Spleen (tissue), 11 donors: ENCODE results near the gene RPL18. TPM values are rescaled to one million over a fixed set of nuclear protein-coding genes. Genes with fewer than 3 reads are reported as not detected.

Source experiments
- DNase-seq: peaks from one replicate; pipeline ENCODE4 v3.0.0-alpha.2; 2020
- H3K27ac ChIP-seq, 8 donors: fragments of 200-600 bp; sonication (generic) in 7 of 8; 1 replicate in 4 of 8; 2 replicates in 4 of 8; pipeline versions ENCODE4 v1.5.0 to v1.8.0; 2016 to 2021; ENCODE audit warnings: inconsistent platforms in 4 of 8, mild to moderate bottlenecking in 4 of 8, moderate library complexity in 1 of 8
- H3K27me3 ChIP-seq, 7 donors: fragments of 200-600 bp; sonication (generic) in 6 of 7; replicated peaks in 1 of 7; 1 replicate in 4 of 7; 2 replicates in 3 of 7; pipeline versions ENCODE4 v1.5.0 to v1.8.0; 2016 to 2021; ENCODE audit warnings: inconsistent platforms in 3 of 7, mild to moderate bottlenecking in 1 of 7
- H3K36me3 ChIP-seq, 6 donors: fragments of 200-600 bp; sonication (generic) in 5 of 6; 1 replicate in 4 of 6; 2 replicates in 2 of 6; pipeline versions ENCODE4 v1.5.0 to v1.8.0; 2016 to 2021; ENCODE audit warnings: inconsistent platforms in 2 of 6
- H3K4me1 ChIP-seq, 6 donors: fragments of 200-600 bp; sonication (generic) in 5 of 6; 1 replicate in 3 of 6; 2 replicates in 3 of 6; pipeline versions ENCODE4 v1.5.0 to v1.8.0; 2016 to 2021; ENCODE audit warnings: inconsistent platforms in 3 of 6
- H3K4me3 ChIP-seq, 8 donors: fragments of 200-600 bp; sonication (generic) in 7 of 8; 1 replicate in 4 of 8; 2 replicates in 4 of 8; pipeline versions ENCODE4 v1.5.0 to v1.8.0; 2016 to 2021; ENCODE audit warnings: inconsistent platforms in 4 of 8, mild to moderate bottlenecking in 4 of 8, moderate library complexity in 2 of 8
- H3K9me3 ChIP-seq, 8 donors: fragments of 200-600 bp; sonication (generic) in 7 of 8; 1 replicate in 4 of 8; 2 replicates in 4 of 8; pipeline versions ENCODE4 v1.5.0 to v1.8.0; 2016 to 2021; ENCODE audit warnings: inconsistent platforms in 4 of 8
- POLR2A ChIP-seq, 3 donors: fragments of 450-650 bp; IDR thresholded peaks; one replicate each; pipeline ENCODE4 v1.5.1; 2017; ENCODE audit warnings: antibody characterized with exemption in 3 of 3, mild to moderate bottlenecking in 1 of 3
- POLR2AphosphoS5 ChIP-seq, 3 donors: sonication (generic); formaldehyde crosslinking; IDR thresholded peaks; one replicate each; pipeline ENCODE4 v1.5.1; 2017; ENCODE audit warnings: antibody characterized with exemption in 3 of 3
- WGBS, 5 donors: extraction: QIAGEN DNeasy Blood & Tissue Kit in 3 of 5; methylation state at CpG; one replicate each; pipeline versions ENCODE4 v1.1.5 to v1.1.7; 2013 to 2018; 5-methylcytosine and 5-hydroxymethylcytosine counted together
- intact Hi-C: fragments of 100-400 bp; cut with DNase I; formaldehyde crosslinking; loops from one replicate; pipeline ENCODE4 v1.15.0; 2023; ENCODE audit warnings: low total_unique reads
- polyA plus RNA-seq, 3 donors: library from polyadenylated mRNA; stranded (reverse); fragments of 200-250 nt; gene quantifications; one replicate each; pipeline ENCODE4 v1.2.1, GENCODE V29; 2013
- total RNA-seq, 7 donors: library from RNA; depleted of rRNA in 3 of 7; stranded (reverse); fragments of >200 nt in 3 of 7; fragmentation: NEBNext Ultra II Directional in 4 of 7; extraction: Animal tissue kit (Norgen Biotek cat#: 25700) in 4 of 7; gene quantifications; one replicate each; pipeline versions ENCODE4 v1.1.0 to v1.2.1, GENCODE V29; 2016 to 2021
- TF ChIP-seq, protein P1 (sequence below), 11 experiments: fragments of 200-600 bp in 7 of 11; fragments of 450-650 bp in 4 of 11; sonication (generic) in 4 of 11; IDR thresholded peaks in 8 of 11; conservative IDR thresholded peaks in 3 of 11; 1 replicate in 7 of 11; 2 replicates in 4 of 11; pipeline versions ENCODE4 v1.4.0 to v1.8.0; 2016 to 2021; ENCODE audit warnings: antibody characterized with exemption in 11 of 11, inconsistent platforms in 4 of 11, mild to moderate bottlenecking in 1 of 11
- donor health status: healthy with polysubstance abuse.
- donor health status: DM: no; HTN: no; CAD: no; lungs with moderate emphysema.
- donor health status: DM: no; HTN: no; CAD: no.
- donor health status: Bipolar disorder and iron deficiency.
- donor health status: healthy.
- donor health status: DM: no; HTN: no; CAD: no.
- donor health status: DM: yes; HTN: yes; CAD: no.

Gene RPL18
- total and polyA plus RNA-seq, 10 donors, result 1,136 to 5,575 (median 2,485) TPM

- intact Hi-C loops, result no loop called here
These were observed 2.4 kb downstream of the RPL18 start for GRCh38 chr19:48616491-48617056.

DNA sequence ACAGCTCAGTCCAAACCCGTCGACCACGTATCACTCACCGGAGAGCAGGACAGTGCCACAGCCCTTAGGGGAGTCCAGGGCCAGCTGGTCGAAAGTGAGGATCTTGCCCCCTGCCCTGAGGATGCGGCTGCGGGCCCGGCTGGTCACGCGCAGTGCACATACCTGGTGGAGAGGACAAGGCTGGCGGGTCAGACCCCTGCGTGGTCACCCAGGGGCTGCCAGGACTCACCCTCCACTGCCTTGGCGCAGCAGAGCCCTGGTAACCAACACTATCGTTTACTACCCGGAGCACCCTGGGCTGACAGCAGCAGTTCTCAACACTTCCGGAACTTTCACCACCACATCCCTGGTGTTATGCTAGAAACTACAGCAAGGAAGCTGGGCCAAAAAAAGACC lies 2.9 kb downstream of the RPL18 start:
- DNase-seq, result peak; percentile 80

More at GRCh38 chr19:48616491-48617056, 2.4 kb downstream of the RPL18 start:
- 32 to 80% (median 55%) methylated on average over 5 to 12 of the region's 12 CpGs for WGBS, 5 donors
- Histone ChIP-seq H3K36me3 (peaks cover 8 to 52% (median 34%) of the 10 kb centered on the region in 6 donors), H3K27me3 (no peaks in the 10 kb centered on the region), H3K27ac (peak overlapping the region in 3 of 8 donors; percentile 92 to 96 (median 95)), H3K4me1 (peaks cover 28 to 63% (median 49%) of the 10 kb centered on the region in 6 donors), H3K9me3 (no peaks in the 10 kb centered on the region), H3K4me3 (peak overlapping the region in 1 of 8 donors; percentile 83)
- TF ChIP-seq POLR2AphosphoS5 (IDR thresholded peaks at IDR 0.05) (no peak), POLR2A (IDR thresholded peaks at IDR 0.05) (no peak)
- TF ChIP-seq, protein P1, sequence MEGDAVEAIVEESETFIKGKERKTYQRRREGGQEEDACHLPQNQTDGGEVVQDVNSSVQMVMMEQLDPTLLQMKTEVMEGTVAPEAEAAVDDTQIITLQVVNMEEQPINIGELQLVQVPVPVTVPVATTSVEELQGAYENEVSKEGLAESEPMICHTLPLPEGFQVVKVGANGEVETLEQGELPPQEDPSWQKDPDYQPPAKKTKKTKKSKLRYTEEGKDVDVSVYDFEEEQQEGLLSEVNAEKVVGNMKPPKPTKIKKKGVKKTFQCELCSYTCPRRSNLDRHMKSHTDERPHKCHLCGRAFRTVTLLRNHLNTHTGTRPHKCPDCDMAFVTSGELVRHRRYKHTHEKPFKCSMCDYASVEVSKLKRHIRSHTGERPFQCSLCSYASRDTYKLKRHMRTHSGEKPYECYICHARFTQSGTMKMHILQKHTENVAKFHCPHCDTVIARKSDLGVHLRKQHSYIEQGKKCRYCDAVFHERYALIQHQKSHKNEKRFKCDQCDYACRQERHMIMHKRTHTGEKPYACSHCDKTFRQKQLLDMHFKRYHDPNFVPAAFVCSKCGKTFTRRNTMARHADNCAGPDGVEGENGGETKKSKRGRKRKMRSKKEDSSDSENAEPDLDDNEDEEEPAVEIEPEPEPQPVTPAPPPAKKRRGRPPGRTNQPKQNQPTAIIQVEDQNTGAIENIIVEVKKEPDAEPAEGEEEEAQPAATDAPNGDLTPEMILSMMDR (IDR thresholded peaks at IDR 0.05 in 8 of 11, conservative IDR thresholded peaks at IDR 0.05 in 3 of 11), result no peak
- peak; percentile 70 for DNase-seq

GRCh38 chr19:48615231-48616040 lies 3.5 kb downstream of the RPL18 start:
- Histone ChIP-seq H3K9me3 (no peaks in the 10 kb centered on the region), H3K4me3 (no peak overlapping the region), H3K27me3 (no peaks in the 10 kb centered on the region), H3K4me1 (peaks cover 26 to 52% (median 41%) of the 10 kb centered on the region in 6 donors), H3K27ac (peak overlapping the region in 1 of 8 donors; percentile 96), H3K36me3 (peaks cover 8 to 41% (median 34%) of the 10 kb centered on the region in 6 donors)
- peak in 1 of 3 donors; percentile 14 for TF ChIP-seq POLR2AphosphoS5 (IDR thresholded peaks at IDR 0.05)
- TF ChIP-seq, protein P1 (IDR thresholded peaks at IDR 0.05 in 8 of 11, conservative IDR thresholded peaks at IDR 0.05 in 3 of 11), result no peak
- intact Hi-C loops, result no loop called here
- 72 to 81% (median 80%) methylated on average over 18 to 19 of the region's 19 CpGs for WGBS, 5 donors
- peak; percentile 67 for DNase-seq

More for the DNA sequence above, 2.9 kb downstream of the RPL18 start:
- H3K27ac ChIP-seq, result peak overlapping the region in 3 of 8 donors; percentile 92 to 96 (median 95)
- peak overlapping the region in 1 of 8 donors; percentile 83 for H3K4me3 ChIP-seq
- peaks cover 8 to 47% (median 34%) of the 10 kb centered on the region in 6 donors for H3K36me3 ChIP-seq
- TF ChIP-seq, protein P1 (IDR thresholded peaks at IDR 0.05 in 8 of 11, conservative IDR thresholded peaks at IDR 0.05 in 3 of 11), result no peak
- no peak for TF ChIP-seq POLR2A (IDR thresholded peaks at IDR 0.05)
- TF ChIP-seq POLR2AphosphoS5 (IDR thresholded peaks at IDR 0.05), result peak in 1 of 3 donors; percentile 61
- no peaks in the 10 kb centered on the region for H3K9me3 ChIP-seq
- WGBS, 5 donors, result 85 to 92% (median 89%) methylated on average over 9 to 16 of the region's 16 CpGs
- no peaks in the 10 kb centered on the region for H3K27me3 ChIP-seq
- H3K4me1 ChIP-seq, result peaks cover 28 to 58% (median 44%) of the 10 kb centered on the region in 6 donors
- intact Hi-C loops, result no loop called here
